DMS114 treated with DMSO at 0.1 percent for 48 hours (cell line): ENCODE data around the gene STYK1.
"Not testable (repeated sequence)": the region's sequence is repeated elsewhere in the genome, so short reads cannot be mapped to it uniquely, and the experiment has no call there.

Experiments used
- DNase-seq: peaks from one replicate; lab custom pipeline; 2025; ENCODE audit not compliant: unreplicated experiment; lab: John Stamatoyannopoulos, UW

Gene STYK1

DNA sequence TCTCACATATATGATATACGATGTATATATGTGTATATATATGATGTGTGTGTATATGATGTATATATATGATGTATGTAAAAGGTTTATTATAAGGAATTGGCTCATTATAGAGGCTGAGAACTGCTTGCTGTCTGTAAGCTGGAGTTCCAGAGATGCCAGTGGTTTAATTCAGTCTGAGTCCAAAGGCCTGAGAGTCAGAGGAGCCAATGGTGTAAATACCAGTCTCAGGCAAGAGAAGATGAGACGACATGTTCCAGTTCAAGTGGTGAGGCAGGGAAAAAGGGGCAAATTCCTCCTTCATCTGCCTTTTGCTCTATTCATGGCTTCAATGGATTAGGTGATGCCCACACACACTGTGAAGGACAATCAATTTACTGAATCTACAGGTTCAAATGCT lies 17.1 kb upstream of the STYK1 start:
- DNase-seq: no peak

DNA sequence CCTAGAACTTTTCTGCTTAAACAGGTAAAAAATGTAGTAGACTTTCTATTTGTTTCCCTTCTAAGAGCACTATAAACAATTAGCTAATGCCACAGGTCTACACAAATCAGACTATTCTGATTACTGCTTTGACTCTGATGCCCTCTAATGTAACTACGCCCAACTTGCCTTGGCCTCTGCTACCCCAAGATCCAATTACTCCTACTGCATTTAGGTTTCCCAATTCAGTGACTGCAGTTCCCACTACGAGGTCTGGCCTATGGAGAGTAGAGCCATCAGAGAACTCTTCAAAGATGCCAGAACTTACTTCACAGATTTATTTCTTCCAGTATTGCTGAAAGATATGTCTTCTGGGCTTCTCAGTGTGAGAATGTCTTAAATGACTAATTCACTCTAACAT lies 15.3 kb upstream of the STYK1 start:
- no peak for DNase-seq

DNA sequence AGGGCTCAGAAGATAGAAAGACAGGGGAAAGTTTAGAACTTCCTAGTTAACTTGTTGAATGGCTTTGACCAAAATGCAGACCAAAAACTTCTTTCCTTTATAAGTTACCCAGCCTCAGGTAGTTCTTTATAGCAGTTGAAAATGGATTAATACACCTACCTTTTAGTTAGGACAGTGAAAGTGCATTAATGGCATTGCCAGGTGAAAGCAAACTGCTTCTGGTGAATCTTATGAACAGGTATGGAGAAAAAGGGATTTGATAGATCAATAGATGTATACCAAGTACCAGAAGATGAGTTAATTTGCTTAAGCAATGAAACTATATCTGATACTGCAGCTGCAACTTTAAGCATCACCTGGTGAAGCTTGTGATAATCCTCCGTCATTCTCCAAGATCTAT lies 14.2 kb upstream of the STYK1 start:
- no peak for DNase-seq

DNA sequence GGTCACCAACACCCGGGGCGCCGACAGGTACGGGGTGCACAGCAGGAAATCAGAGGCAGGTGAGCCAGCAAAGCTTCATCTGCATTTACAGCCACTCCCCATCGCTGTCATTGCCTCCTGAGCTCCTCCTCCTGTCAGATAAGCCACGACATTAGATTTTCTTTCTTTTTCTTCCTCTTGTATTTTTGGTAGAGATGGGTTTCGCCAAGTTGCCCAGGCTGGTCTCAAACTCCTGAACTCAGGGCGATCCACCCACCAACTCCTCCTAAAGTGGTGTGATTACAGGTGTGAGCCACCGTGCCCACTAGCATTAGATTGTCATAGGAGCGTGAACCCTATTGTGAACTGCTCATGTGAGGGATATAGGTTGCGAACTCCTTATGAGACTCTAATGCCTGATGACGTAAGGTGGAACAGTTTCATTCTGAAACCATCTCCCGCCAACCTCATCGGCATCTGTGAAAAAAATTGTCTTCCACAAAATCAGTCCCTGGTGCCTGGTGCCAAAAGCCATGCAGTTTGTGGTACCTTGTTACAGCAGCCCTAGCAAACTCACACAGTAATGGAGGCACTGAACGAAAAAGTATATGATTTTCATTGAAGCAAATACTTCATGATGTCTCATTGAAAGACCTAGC lies 1.5 kb downstream of the STYK1 start:
- DNase-seq: no peak

DNA sequence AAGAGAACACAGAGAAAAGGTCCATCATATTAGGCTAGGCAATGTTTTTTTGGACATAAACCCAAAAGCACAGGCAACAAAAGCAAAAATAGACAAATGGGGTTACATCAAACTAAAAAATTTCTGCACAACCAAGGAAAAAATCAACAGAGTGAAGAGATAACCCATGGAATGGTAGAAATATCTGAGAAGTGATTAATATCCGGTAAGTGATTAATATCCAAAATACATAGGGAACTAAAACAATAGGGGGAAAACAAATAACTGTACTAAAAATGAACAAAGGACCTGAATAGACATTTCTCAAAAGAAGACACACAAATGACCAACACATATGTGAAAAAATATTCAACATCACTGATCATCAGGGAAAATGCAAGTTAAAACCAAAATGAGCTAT lies 4.3 kb downstream of the STYK1 start:
- DNase-seq: no peak

DNA sequence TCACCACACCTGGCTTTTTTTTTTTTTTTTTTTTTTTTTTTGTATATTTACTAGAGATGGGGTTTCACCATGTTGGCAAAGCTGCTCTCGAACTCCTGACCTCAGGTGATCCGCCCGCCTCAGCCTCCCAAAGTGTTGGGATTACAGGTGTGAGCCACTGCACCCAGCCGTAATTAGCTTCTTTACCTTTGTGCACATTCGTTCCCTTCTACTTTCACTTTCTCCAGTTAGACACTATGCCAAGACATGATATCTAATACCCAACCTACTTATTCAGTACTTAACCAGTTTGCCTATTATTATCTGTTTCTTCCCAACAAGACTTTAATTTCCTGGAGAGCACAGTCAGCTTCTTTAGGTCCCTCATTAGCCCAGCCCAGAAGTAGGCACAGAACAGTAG lies 5.3 kb downstream of the STYK1 start:
- DNase-seq: no peak

DNA sequence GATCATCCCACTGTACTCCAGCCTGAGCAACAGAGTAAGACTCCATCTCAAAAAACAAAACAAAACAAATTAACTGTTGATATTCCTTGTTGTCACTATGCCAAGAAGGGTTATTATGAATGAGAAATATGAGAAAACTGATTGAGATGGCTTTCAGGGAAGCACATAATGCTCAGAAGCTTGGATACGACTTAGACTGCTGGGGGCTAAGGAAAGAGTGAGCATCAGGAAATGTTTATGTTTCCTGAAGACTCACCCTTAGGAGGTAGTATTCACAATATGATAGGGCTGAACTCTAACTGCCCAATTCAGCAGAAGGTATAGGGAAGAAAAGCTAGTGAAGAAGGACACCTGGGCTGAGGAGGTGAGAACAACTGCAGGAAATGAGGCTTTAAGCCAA lies 6.3 kb downstream of the STYK1 start:
- DNase-seq: no peak

DNA sequence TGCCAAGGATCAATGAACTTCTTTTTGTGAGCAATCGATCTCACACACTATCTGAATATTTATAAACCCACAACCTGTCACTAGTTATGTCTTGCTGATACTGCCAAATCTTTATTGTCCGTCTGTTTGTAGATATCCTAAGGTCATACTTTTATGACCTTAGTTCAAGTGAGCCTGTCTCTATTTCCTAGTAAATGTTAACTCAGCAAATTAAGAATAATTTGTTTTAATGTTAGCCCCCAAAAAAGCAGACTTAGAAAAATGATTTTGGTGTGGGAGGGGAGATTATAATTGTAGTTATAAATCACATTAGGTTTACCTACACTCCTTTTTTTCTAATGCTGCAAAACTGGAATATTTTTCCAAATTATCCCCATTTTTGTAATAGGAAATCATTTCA lies 9.4 kb downstream of the STYK1 start:
- no peak for DNase-seq

DNA sequence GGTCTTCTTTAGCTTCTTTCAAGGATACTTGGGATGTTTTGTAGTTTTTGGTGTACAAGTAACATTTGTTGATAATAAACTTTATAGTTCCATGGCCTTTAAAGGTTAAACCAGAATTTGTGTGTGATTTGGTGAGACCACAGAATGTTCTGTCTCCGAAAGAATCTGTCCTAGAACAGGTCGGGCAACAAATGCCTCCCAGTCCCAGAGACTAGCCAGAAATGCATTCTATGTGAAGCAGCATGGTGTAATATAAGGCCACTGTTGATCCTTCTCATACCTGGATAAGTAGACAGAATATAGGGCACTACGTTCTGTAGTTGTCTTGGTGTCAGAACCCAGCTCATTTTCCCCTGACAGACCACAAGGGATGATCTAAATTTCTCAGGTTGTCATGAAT lies 10.0 kb downstream of the STYK1 start:
- DNase-seq: no peak

DNA sequence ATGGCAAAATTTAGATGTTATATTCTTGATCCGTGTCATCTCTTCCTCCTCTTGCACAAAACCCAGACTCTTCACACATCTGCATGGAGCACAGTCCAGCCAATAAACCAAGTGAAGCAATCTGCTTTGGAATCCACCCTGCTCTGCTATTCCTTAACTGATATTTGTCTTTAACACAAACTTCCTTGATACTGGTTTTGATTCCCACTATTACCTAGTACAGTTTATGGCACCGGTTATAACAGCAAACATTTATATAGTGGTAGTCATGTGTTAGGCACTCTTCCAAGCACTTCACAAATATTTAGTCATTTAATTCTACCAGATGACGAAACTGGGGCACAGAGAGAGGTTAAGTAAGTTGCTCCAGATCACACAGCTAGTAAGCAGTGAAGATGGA lies 12.5 kb downstream of the STYK1 start:
- no peak for DNase-seq

DNA sequence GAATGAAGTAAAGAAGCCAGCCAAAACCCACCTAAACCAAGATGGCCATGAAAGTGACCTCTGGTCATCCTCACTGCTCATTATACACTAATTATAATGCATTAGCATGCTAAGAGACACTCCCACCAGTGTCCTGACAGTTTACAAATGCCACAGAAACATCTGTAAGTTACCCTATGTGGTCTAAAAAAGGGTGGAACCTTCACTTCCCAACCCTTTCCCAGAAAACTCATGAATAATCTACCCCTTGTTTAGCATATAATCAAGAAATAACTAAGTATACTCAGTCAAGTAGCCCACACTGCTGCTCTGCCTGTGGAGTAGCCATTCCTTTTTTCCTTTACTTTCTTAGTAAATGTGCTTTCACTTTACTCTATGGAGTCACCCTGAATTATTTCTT lies 19.8 kb downstream of the STYK1 start:
- no peak for DNase-seq

DNA sequence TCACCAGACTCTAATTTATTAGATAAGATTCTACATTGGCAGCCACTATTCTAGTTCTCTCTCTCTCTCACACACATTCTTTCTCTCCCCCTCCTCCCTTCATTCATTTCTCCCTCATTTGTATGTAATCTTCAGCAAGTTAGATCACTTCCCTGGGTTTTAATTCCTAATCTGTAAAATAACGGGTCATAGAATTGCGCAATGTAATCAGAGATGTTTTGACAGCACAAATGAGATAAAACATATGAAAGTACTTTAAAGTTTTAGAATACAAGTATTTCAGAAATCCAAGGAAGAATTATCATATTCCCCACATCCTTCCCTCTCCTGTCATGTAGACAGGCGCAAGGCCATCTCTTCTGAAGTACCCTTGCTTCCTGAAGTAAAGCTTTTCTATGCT lies 21.7 kb downstream of the STYK1 start:
- no peak for DNase-seq

DNA sequence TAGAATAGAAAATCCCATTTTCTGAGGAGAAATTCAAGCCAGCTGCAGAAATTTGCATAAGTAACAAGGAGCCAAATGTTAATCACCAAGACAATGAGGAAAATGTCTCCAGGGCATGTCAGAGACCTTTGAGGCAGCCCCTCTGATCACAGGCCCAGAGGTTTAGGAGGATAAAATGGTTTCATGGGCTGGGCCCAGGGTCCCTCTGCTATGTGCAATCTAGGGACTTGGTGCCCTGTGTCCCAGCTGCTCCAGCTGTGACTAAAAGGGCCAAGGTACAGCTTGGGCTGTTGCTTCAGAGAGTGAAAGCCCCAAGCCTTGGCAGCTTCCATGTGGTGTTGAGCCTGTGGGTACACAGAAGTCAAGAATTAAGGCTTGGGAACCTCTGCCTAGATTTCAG lies 27.3 kb downstream of the STYK1 start:
- not testable (repeated sequence) for DNase-seq

DNA sequence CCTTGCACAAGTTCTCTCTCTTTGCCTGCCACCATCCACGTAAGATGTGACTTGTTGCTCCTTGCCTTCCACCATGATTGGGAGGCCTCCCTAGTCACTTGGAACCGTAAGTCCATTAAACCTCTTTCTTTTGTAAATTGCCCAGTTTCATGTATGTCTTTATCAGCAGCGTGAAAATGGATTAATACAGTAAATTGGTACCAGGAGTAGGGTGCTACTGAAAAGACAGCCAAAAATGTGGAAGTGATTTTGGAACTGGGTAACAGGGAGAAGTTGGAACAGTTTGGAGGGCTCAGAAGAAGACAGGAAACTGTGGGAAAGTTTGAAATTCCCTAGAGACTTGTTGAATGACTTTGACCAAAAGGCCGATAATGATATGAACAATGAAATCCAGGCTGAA lies 27.9 kb downstream of the STYK1 start:
- DNase-seq: no peak

DNA sequence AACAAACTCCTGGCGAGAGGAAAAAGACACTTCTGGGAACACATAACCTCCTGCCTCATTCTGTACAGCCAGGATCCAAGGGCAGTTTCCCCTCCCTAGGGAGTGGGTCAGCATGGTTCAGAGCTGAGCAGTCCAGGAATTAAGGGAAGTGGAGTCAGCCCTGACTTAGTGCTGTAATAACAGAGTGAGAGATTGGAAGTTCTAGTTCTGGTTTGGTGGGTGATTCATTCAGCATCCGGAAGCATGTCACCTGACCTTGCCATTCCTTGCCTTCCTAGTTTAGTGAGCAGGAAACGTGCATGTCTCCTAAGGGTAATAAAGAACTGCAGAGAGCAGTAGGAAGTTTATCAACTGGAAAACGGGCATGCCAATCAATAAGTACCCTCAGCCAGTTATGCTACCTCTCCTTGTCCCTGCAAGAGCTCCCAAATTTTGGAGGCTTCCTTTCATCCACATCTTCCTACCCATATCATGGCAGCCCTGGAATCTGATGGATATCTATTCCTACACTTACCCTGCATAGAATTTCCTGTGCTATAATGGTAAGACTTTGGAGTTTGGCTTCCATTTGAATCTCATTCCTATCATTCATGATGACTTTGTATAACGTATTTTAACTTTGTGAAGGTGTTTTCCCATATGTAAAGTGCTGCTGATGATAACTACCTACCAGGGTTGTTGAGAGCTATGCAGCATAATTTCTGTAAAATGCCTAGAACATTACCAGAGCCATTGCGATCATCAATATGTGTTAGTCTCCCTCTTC lies 31.9 kb downstream of the STYK1 start:
- DNase-seq: no peak

DNA sequence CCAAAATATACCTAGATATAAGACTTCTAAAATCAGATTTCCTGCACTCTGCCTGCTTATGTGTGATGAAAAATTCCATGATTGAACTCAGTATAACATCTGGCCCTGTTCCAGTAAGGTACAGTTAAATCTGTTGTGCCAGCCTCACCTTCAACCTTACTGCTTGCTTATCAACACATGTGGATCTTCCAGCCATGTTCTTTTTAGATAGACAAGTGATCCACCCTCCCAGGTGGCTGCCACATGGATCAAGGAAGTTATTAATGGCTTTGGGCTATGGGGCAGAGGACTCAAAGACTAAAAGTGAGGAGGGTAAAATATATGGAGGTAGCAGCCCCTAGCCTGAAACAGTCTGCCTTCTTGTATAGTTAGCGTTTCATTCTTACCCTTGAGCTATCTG lies 35.1 kb downstream of the STYK1 start:
- no peak for DNase-seq

DNA sequence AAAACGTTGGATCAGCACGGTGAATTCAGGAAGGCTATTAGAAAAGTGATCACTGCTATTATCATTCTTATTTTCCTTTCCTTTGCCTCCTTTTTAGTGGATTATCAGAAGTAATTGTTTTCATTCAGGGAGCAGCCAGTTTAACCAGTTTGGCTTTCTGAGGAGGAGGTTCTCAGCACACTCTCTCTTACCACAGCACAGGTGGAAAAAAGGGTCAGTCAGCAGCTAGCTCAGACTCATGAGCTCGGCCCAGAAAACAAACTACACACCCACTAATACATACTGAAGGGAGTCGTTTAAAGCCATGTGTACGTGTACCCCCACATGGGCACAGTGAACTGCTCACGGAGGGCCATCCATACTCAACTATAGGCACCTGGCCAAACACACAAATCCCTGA lies 37.2 kb downstream of the STYK1 start:
- no peak for DNase-seq

DNA sequence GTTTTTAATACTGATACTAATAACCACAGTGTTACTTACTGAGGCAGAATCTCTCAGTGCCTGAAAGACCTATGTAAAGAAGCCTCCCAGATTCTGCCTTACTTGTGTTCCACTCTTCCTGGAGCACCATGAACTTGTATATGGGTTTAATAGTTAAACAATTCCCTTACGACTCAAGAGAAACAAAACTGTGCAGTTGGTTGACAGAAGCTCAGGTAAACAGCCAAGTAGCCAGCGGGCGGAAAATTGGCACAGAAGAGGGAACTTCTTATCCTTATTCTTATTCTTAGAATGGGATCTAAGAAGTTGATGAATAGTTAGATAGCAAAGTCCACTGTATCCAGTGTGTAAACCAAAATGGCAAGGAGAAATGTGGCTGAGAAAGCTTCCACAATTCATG lies 37.7 kb downstream of the STYK1 start:
- no peak for DNase-seq

DNA sequence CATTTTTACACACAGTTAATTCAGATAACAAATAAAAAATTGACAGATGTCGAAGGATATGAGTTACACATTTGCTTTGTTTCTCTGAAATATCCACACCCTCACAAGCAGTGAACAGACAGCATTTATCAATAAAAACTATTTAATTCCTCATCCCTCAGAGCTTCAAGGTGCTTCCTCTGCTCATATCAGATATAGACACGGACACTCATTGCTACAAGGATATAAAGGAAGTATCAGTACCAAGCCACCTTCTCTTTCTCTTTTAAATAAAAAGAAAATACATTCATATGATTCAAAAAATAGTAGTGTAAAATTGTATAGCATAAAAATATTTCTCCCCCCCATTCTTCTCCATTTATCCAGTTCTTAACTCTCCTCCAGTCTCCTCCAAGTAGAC lies 38.5 kb downstream of the STYK1 start:
- no peak for DNase-seq

DNA sequence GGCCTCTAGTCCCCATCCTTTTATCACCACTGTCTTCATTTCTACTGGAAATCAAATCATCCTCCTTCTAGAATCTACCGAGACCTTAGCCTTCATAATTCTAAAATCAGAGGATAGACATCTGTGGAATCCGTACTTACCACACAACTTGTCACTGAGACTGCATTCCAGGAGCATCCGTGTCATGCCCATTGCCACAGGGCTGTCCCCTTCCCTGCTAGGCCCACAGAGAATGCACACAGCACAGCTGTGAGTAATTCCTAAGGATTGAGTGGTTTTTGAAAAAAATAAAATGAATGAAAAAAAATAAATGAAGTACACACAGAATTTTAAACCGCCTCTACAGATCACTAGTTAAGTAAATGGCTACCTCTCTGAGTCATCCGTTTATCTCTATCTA lies 39.4 kb downstream of the STYK1 start:
- no peak for DNase-seq

DNA sequence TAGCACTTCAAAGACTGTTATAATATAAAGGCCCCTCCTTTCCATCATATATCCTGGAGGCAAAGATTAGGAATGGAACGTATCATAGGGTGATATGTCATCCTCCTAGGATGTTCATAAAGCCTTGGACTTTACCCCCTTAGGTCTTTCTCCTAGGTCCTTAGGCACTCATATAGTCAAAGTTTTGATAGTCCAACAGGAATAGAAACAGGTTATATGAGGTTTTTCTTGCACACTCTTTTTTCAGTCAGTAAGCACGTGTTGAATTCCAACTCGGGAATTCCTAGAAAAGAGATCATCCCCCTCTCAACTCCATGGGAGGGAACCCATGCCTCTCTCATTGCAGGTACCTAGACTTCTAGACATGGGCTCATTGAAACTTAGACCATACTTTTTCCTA lies 40.3 kb downstream of the STYK1 start:
- no peak for DNase-seq

DNA sequence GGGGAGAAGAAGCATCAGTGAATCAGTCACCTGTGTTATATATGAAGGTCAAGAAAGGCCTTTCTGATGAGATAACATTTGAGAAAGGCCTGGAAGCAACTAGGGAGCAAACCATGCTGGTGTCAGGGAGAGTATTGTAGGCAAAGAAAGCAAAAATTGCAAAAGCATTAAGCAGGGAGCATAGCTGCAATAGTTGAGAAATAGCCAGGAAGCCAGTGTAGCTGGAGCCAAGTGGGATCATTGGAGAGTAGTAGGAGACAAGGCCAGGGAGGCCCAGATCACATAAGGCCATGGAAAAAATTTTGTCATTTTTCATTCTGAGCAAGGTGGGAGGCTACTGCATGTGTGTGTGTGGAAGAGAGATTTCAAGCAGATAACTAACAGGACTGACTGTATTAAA lies 41.6 kb downstream of the STYK1 start:
- no peak for DNase-seq

DNA sequence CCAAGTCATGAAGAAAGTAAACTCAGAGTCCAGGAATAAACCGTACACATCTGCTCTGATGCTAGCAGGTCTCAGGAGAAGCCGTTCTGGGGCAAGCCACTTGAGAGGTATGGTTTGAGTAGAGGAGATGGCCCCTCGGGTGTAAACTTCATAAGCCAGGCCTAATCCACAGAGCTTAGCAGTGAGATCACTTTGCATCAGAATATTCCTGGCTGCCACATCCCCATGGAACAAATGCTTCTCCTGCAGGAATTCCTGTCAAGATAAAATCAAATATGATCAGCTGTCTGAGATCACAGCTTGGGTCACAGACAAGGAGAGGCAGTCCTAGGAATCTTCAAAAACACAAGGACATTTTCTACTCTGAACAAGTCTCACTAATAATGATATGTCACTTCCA lies 49.2 kb downstream of the STYK1 start:
- no peak for DNase-seq
